ENCODE measurements around the gene EEFSEC. TPM values are rescaled to one million over a fixed set of nuclear protein-coding genes. Genes with fewer than 3 reads are reported as not detected.

Gene EEFSEC
- total RNA-seq, 2 experiments from 2014 or later, result 20.8 to 21.4 TPM

GRCh38 chr3:128178782-128179483 lies 25.7 kb downstream of the EEFSEC start:
- POLR2A ChIA-PET, result no interaction called here
- CTCF ChIA-PET, result interaction anchor here (0.6 kb wide), 1 partner anchor 70 kb away, joined by 3 read pairs; no protein-coding TSS in a partner anchor

GRCh38 chr3:128179484-128179819 lies 26.2 kb downstream of the EEFSEC start:
- POLR2A ChIA-PET, result no interaction called here
- CTCF ChIA-PET, result interaction anchor here (0.6 kb wide), 1 partner anchor 71 kb away, joined by 3 read pairs; no protein-coding TSS in a partner anchor

GRCh38 chr3:128180436-128180835 lies 27.2 kb downstream of the EEFSEC start:
- ChIA-PET CTCF (no interaction called here), POLR2A (no interaction called here)

- ChIA-PET POLR2A (no interaction called here), CTCF (no interaction called here)
Observed at GRCh38 chr3:128180913-128181312, 27.6 kb downstream of the EEFSEC start.

GRCh38 chr3:128182656-128183055 lies 29.4 kb downstream of the EEFSEC start:
- CTCF ChIA-PET, result no interaction called here
- POLR2A ChIA-PET, result no interaction called here

- ChIA-PET CTCF (no interaction called here), POLR2A (no interaction called here)
Observed at GRCh38 chr3:128185630-128186447, 32.6 kb downstream of the EEFSEC start.

- ChIA-PET POLR2A (no interaction called here), CTCF (no interaction called here)
Observed at GRCh38 chr3:128187495-128187894, 34.2 kb downstream of the EEFSEC start.

- ChIA-PET POLR2A (no interaction called here), CTCF (interaction anchor here (0.8 kb wide), 1 partner anchor 11 kb away, joined by 3 read pairs; no protein-coding TSS in a partner anchor)
Observed at GRCh38 chr3:128188326-128188725, 35.0 kb downstream of the EEFSEC start.

- ChIA-PET POLR2A (no interaction called here), CTCF (no interaction called here)
Observed at GRCh38 chr3:128188956-128189355, 35.7 kb downstream of the EEFSEC start.

- ChIA-PET CTCF (no interaction called here), POLR2A (no interaction called here)
Observed at GRCh38 chr3:128190501-128190900, 37.2 kb downstream of the EEFSEC start.

GRCh38 chr3:128192131-128192530 lies 38.9 kb downstream of the EEFSEC start:
- CTCF ChIA-PET, result no interaction called here
- POLR2A ChIA-PET, result no interaction called here

- ChIA-PET CTCF (no interaction called here), POLR2A (no interaction called here)
Observed at GRCh38 chr3:128193168-128193567, 39.9 kb downstream of the EEFSEC start.

GRCh38 chr3:128194843-128195242 lies 41.6 kb downstream of the EEFSEC start:
- ChIA-PET CTCF (no interaction called here), POLR2A (no interaction called here)

GRCh38 chr3:128195369-128195768 lies 42.1 kb downstream of the EEFSEC start:
- POLR2A ChIA-PET, result no interaction called here
- CTCF ChIA-PET, result no interaction called here

- ChIA-PET POLR2A (no interaction called here), CTCF (no interaction called here)
Observed at GRCh38 chr3:128195802-128196201, 42.5 kb downstream of the EEFSEC start.

GRCh38 chr3:128196647-128197046 lies 43.4 kb downstream of the EEFSEC start:
- CTCF ChIA-PET, result interaction anchor here (1.6 kb wide), 1 partner anchor 29 kb away, joined by 3 read pairs; no protein-coding TSS in a partner anchor
- POLR2A ChIA-PET, result no interaction called here

- POLR2A ChIA-PET, result no interaction called here
- CTCF ChIA-PET, result interaction anchor here (1.6 kb wide), 1 partner anchor 28 kb away, joined by 3 read pairs; no protein-coding TSS in a partner anchor
Observed at GRCh38 chr3:128197855-128198254, 44.6 kb downstream of the EEFSEC start.

- ChIA-PET CTCF (interaction anchor here (1.6 kb wide), 1 partner anchor 28 kb away, joined by 3 read pairs; no protein-coding TSS in a partner anchor), POLR2A (no interaction called here)
Observed at GRCh38 chr3:128198313-128198712, 45.0 kb downstream of the EEFSEC start.

- POLR2A ChIA-PET, result no interaction called here
- CTCF ChIA-PET, result no interaction called here
Observed at GRCh38 chr3:128199110-128199509, 45.8 kb downstream of the EEFSEC start.

GRCh38 chr3:128201158-128201755 lies 48.0 kb downstream of the EEFSEC start:
- ChIA-PET POLR2A (no interaction called here), CTCF (no interaction called here)

GRCh38 chr3:128203169-128203568 lies 49.9 kb downstream of the EEFSEC start:
- CTCF ChIA-PET, result no interaction called here

More at GRCh38 chr3:128203169-128203568, 49.9 kb downstream of the EEFSEC start:
- POLR2A ChIA-PET, result no interaction called here

Measured in activated CD8-positive, alpha-beta memory T cell treated with anti-CD3 and anti-CD28 coated beads for 36 hours (primary cell).